Prostate gland (tissue), 2 donors: ENCODE results near the gene CGREF1.

ENCODE experiments used
- CTCF ChIP-seq, 4 experiments: fragments of 200-600 bp in 2 of 4; fragments of 450-650 bp in 2 of 4; sonication (generic) in 2 of 4; IDR thresholded peaks; 1 replicate in 3 of 4; 2 replicates in 1 of 4; pipeline ENCODE4 v1.5.1; 2016 to 2019; ENCODE audit warnings: antibody characterized with exemption in 4 of 4, mild to moderate bottlenecking in 2 of 4, moderate library complexity in 2 of 4
- POLR2AphosphoS5 ChIP-seq: sonication (generic); formaldehyde crosslinking; IDR thresholded peaks from one replicate; pipeline ENCODE4 v1.6.1; 2017; ENCODE audit warnings: antibody characterized with exemption

DNA sequence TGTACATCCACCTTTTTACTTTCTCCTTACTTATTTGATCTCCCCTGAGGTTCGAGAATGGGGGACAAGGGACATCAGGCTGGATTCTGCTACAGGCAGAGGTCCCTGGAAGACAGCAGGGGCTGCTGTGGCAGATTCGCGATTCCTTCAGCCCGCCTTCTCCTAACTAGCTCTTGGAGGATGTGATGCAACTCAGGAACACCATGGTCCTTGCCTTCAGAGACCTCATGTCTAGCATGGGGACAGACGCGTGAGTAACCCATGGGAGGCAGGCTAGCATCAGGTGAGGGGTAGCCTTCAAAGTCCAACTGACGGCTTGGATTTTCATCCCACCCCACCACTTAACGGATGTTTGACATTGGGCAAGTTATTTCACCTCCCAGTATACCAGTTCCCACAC, 29.0 kb upstream of the CGREF1 start:
- TF ChIP-seq CTCF (IDR thresholded peaks at IDR 0.05): no peak
- TF ChIP-seq POLR2AphosphoS5: no peak
